Iris pigment epithelial cell (primary cell): ENCODE data around the gene MARCHF4.

Source experiments
- DNase-seq: peaks from one replicate; pipeline ENCODE4 v3.0.0-alpha.2; 2011; ENCODE audit warnings: low read depth

The MARCHF4 gene

GRCh38 chr2:216349366-216349765 is 22.9 kb downstream of the MARCHF4 start:
- no peak for DNase-seq

- DNase-seq = peak; percentile 87
These were observed 23.5 kb downstream of the MARCHF4 start for GRCh38 chr2:216348756-216349308.

GRCh38 chr2:216346781-216347180 is 25.5 kb downstream of the MARCHF4 start:
- no peak for DNase-seq

- no peak for DNase-seq
These were observed 26.4 kb downstream of the MARCHF4 start for GRCh38 chr2:216345846-216346245.

GRCh38 chr2:216344950-216345300 is 27.4 kb downstream of the MARCHF4 start:
- DNase-seq = no peak

- no peak for DNase-seq
These were observed 27.9 kb downstream of the MARCHF4 start for GRCh38 chr2:216344206-216344949.

- DNase-seq = peak; percentile 38
These were observed 28.9 kb downstream of the MARCHF4 start for GRCh38 chr2:216343221-216343980.

- DNase-seq = no peak
These were observed 31.2 kb downstream of the MARCHF4 start for GRCh38 chr2:216341121-216341520.

- no peak for DNase-seq
These were observed 32.0 kb downstream of the MARCHF4 start for GRCh38 chr2:216340280-216340631.

- peak; percentile 57 for DNase-seq
These were observed 32.6 kb downstream of the MARCHF4 start for GRCh38 chr2:216339456-216340279.

GRCh38 chr2:216335252-216335651 is 37.0 kb downstream of the MARCHF4 start:
- DNase-seq = no peak

GRCh38 chr2:216328347-216328746 is 43.9 kb downstream of the MARCHF4 start:
- peak; percentile 50 for DNase-seq

- DNase-seq = no peak
These were observed 44.8 kb downstream of the MARCHF4 start for GRCh38 chr2:216327447-216327935.
